HG03521 (cell line): Measurements from ENCODE around the gene PIK3R1.
"Not testable (repeated sequence)": the region's sequence is repeated elsewhere in the genome, so short reads cannot be mapped to it uniquely, and the experiment has no call there.

Source experiments
- ATAC-seq: cut with Tn5 transposase; IDR thresholded peaks from one replicate; pipeline ENCODE4 v1.9.1; 2021; ENCODE audit warnings: mild to moderate bottlenecking, moderate library complexity; ENCODE audit not compliant: unreplicated experiment

Gene PIK3R1

GRCh38 chr5:68225188-68225910, 9.8 kb downstream of the PIK3R1 start:
- ATAC-seq = no peak

- no peak for ATAC-seq
These were observed 10.5 kb downstream of the PIK3R1 start for GRCh38 chr5:68225911-68226545.

GRCh38 chr5:68226546-68227073, 11.1 kb downstream of the PIK3R1 start:
- ATAC-seq = no peak

GRCh38 chr5:68227532-68228160, 12.1 kb downstream of the PIK3R1 start:
- ATAC-seq = no peak

GRCh38 chr5:68229416-68229815, 13.9 kb downstream of the PIK3R1 start:
- no peak for ATAC-seq

GRCh38 chr5:68230285-68230684, 14.7 kb downstream of the PIK3R1 start:
- ATAC-seq = no peak

GRCh38 chr5:68231414-68232076, 16.0 kb downstream of the PIK3R1 start:
- no peak for ATAC-seq

GRCh38 chr5:68232277-68232676, 16.7 kb downstream of the PIK3R1 start:
- no peak for ATAC-seq

GRCh38 chr5:68233075-68233474, 17.5 kb downstream of the PIK3R1 start:
- ATAC-seq = no peak

GRCh38 chr5:68235229-68235628, 19.7 kb downstream of the PIK3R1 start:
- not testable (repeated sequence) for ATAC-seq

- ATAC-seq = no peak
These were observed 22.2 kb downstream of the PIK3R1 start for GRCh38 chr5:68237715-68238114.

- peak; percentile 91 for ATAC-seq
These were observed 23.9 kb downstream of the PIK3R1 start for GRCh38 chr5:68239487-68239886.

GRCh38 chr5:68240202-68240601, 24.6 kb downstream of the PIK3R1 start:
- ATAC-seq = no peak

- ATAC-seq = no peak
These were observed 25.2 kb downstream of the PIK3R1 start for GRCh38 chr5:68240771-68241170.

GRCh38 chr5:68242743-68243142, 27.2 kb downstream of the PIK3R1 start:
- no peak for ATAC-seq

GRCh38 chr5:68243251-68243650, 27.7 kb downstream of the PIK3R1 start:
- no peak for ATAC-seq

GRCh38 chr5:68243681-68244080, 28.1 kb downstream of the PIK3R1 start:
- no peak for ATAC-seq

GRCh38 chr5:68245319-68245718, 29.8 kb downstream of the PIK3R1 start:
- ATAC-seq = no peak

GRCh38 chr5:68246802-68247201, 31.2 kb downstream of the PIK3R1 start:
- ATAC-seq = no peak

- no peak for ATAC-seq
These were observed 32.1 kb downstream of the PIK3R1 start for GRCh38 chr5:68247627-68248026.

GRCh38 chr5:68248896-68249295, 33.3 kb downstream of the PIK3R1 start:
- no peak for ATAC-seq
